SK-N-SH (cell line): ENCODE results near the gene PLEKHD1. TPM values are rescaled to one million over a fixed set of nuclear protein-coding genes. Genes with fewer than 3 reads are reported as not detected.

Experiments used
- CTCF ChIA-PET: fragments of 300-600, 350-600 bp; formaldehyde crosslinking; extraction: SDS; loops from one replicate; lab custom pipeline; 2021; lab: Yijun Ruan, JAX
- POLR2A ChIA-PET: fragments of 350-600 bp; sonication (Branson Sonifier 250); formaldehyde crosslinking; extraction: SDS; loops from one replicate; lab custom pipeline; 2020; ENCODE audit warnings: antibody characterized with exemption, inconsistent platforms; lab: Yijun Ruan, JAX
- DNase-seq: peaks from one replicate; pipeline ENCODE4 v3.0.0; 2012
- H2AFZ ChIP-seq: fragments of 200-600 bp; sonication (generic); 2 replicates; pipeline ENCODE4 v1.8.1; 2016; ENCODE audit warnings: antibody characterized with exemption, mild to moderate bottlenecking, low read depth
- H3F3A ChIP-seq: fragments of 200-600 bp; sonication (generic); replicated peaks from 2 replicates; pipeline ENCODE3; 2016; ENCODE audit warnings: antibody characterized with exemption, mild to moderate bottlenecking; ENCODE audit not compliant: insufficient read depth
- H3K27ac ChIP-seq, 2 experiments: fragments of 200-500 bp in 1 of 2; fragments of 200-600 bp in 1 of 2; sonication (Bioruptor generic) in 1 of 2; sonication (generic), shearing (Covaris generic) in 1 of 2; 2 replicates each; pipeline versions ENCODE4 v1.5.1 to v1.6.1; 2014 to 2016; ENCODE audit warnings: low read depth in 2 of 2, inconsistent platforms in 1 of 2, low read length in 1 of 2, mild to moderate bottlenecking in 1 of 2, mixed read lengths in 1 of 2
- H3K27me3 ChIP-seq: fragments of 200-600 bp; sonication (generic), shearing (Covaris generic); 2 replicates; pipeline ENCODE4 v1.6.1; 2016; ENCODE audit warnings: mixed run types; ENCODE audit not compliant: insufficient read depth
- H3K36me3 ChIP-seq, 2 experiments: fragments of 200-500 bp in 1 of 2; fragments of 200-600 bp in 1 of 2; sonication (Bioruptor generic) in 1 of 2; sonication (generic) in 1 of 2; replicated peaks in 1 of 2; 2 replicates each; pipeline versions ENCODE3 to v1.5.1; 2014 to 2016; ENCODE audit warnings: low read length in 1 of 2, mild to moderate bottlenecking in 1 of 2; ENCODE audit not compliant: insufficient read depth in 2 of 2, control insufficient read depth in 1 of 2
- H3K4me1 ChIP-seq, 2 experiments: fragments of 200-500 bp in 1 of 2; fragments of 200-600 bp in 1 of 2; sonication (Bioruptor generic) in 1 of 2; sonication (generic), shearing (Covaris generic) in 1 of 2; 2 replicates each; pipeline versions ENCODE4 v1.5.1 to v1.6.1; 2014 to 2016; ENCODE audit warnings: low read depth in 1 of 2, low read length in 1 of 2, mixed run types in 1 of 2; ENCODE audit not compliant: insufficient read depth in 2 of 2, control insufficient read depth in 1 of 2
- H3K4me2 ChIP-seq: fragments of 200-600 bp; sonication (generic), shearing (Covaris generic); 2 replicates; pipeline ENCODE4 v1.6.1; 2017; ENCODE audit warnings: mixed run types
- H3K4me3 ChIP-seq, 2 experiments: fragments of 200-500 bp in 1 of 2; fragments of 200-600 bp in 1 of 2; sonication (Bioruptor generic) in 1 of 2; sonication (generic), shearing (Covaris generic) in 1 of 2; 2 replicates each; pipeline versions ENCODE4 v1.5.1 to v1.8.1; 2014 to 2016; ENCODE audit warnings: low read depth in 2 of 2, inconsistent platforms in 1 of 2, low read length in 1 of 2, mild to moderate bottlenecking in 1 of 2, mixed read lengths in 1 of 2, moderate library complexity in 1 of 2
- H3K79me2 ChIP-seq: fragments of 200-600 bp; sonication (generic); 2 replicates; pipeline ENCODE4 v1.8.1; 2017; ENCODE audit warnings: mild to moderate bottlenecking; ENCODE audit not compliant: insufficient read depth
- H3K9ac ChIP-seq: fragments of 200-600 bp; sonication (generic); 2 replicates; pipeline ENCODE4 v1.6.1; 2017; ENCODE audit warnings: mixed run types
- H3K9me2 ChIP-seq: fragments of 200-600 bp; sonication (generic); 2 replicates; pipeline ENCODE4 v1.6.1; 2017; ENCODE audit warnings: mixed run types
- H3K9me3 ChIP-seq: fragments of 200-600 bp; sonication (generic); 2 replicates; pipeline ENCODE4 v1.6.1; 2017; ENCODE audit warnings: mixed run types, mild to moderate bottlenecking, moderate library complexity
- H4K20me1 ChIP-seq: fragments of 200-600 bp; sonication (generic); 2 replicates; pipeline ENCODE4 v1.6.1; 2017; ENCODE audit warnings: mild to moderate bottlenecking, mixed run types; ENCODE audit not compliant: insufficient read depth
- CTCF ChIP-seq: fragments of 200-600 bp; sonication (generic); IDR thresholded peaks from 2 replicates; pipeline ENCODE4 v1.6.1; 2017; ENCODE audit warnings: antibody characterized with exemption, mild to moderate bottlenecking, moderate library complexity
- FOSL2 ChIP-seq: IDR thresholded peaks from 2 replicates; pipeline ENCODE4 v1.4.0; 2012; ENCODE audit warnings: low read depth, mild to moderate bottlenecking, moderate library complexity, borderline replicate concordance
- IRF3 ChIP-seq: fragments of 150-350 bp; IDR thresholded peaks from 2 replicates; pipeline ENCODE4 v1.6.1; 2016; ENCODE audit warnings: mild to moderate bottlenecking, low read depth, low read length
- JUND ChIP-seq: IDR thresholded peaks from 2 replicates; pipeline ENCODE4 v1.4.0; 2012
- MEF2A ChIP-seq: IDR thresholded peaks from 2 replicates; pipeline ENCODE4 v1.4.0; 2012; ENCODE audit warnings: low read depth, borderline replicate concordance
- NFIC ChIP-seq: IDR thresholded peaks from 2 replicates; pipeline ENCODE4 v1.4.0; 2012; ENCODE audit warnings: borderline replicate concordance
- RAD21 ChIP-seq: IDR thresholded peaks from 2 replicates; pipeline ENCODE4 v1.6.1; 2012; ENCODE audit warnings: mild to moderate bottlenecking, low read length
- RCOR1 ChIP-seq: fragments of 150-350 bp; IDR thresholded peaks from 2 replicates; pipeline ENCODE4 v1.6.1; 2017; ENCODE audit warnings: antibody characterized with exemption, low read length
- RFX5 ChIP-seq: IDR thresholded peaks from 2 replicates; pipeline ENCODE4 v1.6.1; 2012; ENCODE audit warnings: mild to moderate bottlenecking, improper control_type of control experiment, low read length
- SIN3A ChIP-seq: IDR thresholded peaks from 2 replicates; pipeline ENCODE4 v1.6.1; 2012; ENCODE audit warnings: low read depth, mild to moderate bottlenecking, low read length, moderate library complexity, borderline replicate concordance
- SMC3 ChIP-seq: IDR thresholded peaks from 2 replicates; pipeline ENCODE4 v1.6.1; 2012; ENCODE audit warnings: low read depth, low read length, improper control_type of control experiment
- TEAD4 ChIP-seq: IDR thresholded peaks from 2 replicates; pipeline ENCODE4 v1.4.0; 2012; ENCODE audit warnings: mild to moderate bottlenecking, borderline replicate concordance; ENCODE audit not compliant: insufficient read depth
- WGBS: methylation state at CpG from one replicate; pipeline ENCODE4 v1.1.6; 2017; ENCODE audit warnings: low lambda C conversion rate; 5-methylcytosine and 5-hydroxymethylcytosine counted together
- polyA plus RNA-seq, 3 experiments: library from polyadenylated mRNA; depleted of rRNA; stranded (reverse); fragments of >200 nt; gene quantifications; 2 replicates each; pipeline ENCODE4 v1.2.3, GENCODE V29; 2012

The PLEKHD1 gene
- polyA plus RNA-seq, 1 of the 3 experiments (the other 2 are of a cell fraction), result 0.05 TPM

- Histone ChIP-seq H3K79me2 (no peaks in the 10 kb centered on the region), H3K4me2 (peak overlapping the region; percentile 90), H3K27me3 (peaks cover 16% of the 10 kb centered on the region; the same call in 1 of the 2 replicates), H3K9me3 (no peaks in the 10 kb centered on the region), H3F3A (no peaks in the 10 kb centered on the region), H4K20me1 (no peaks in the 10 kb centered on the region), H3K4me3 (peak overlapping the region; percentile 43 to 58; a peak in 1 of 4 replicates), H3K27ac (no peak overlapping the region), H3K36me3 (no peaks in the 10 kb centered on the region), H3K9ac (no peak overlapping the region), H3K4me1 (peaks cover 0 to 2% of the 10 kb centered on the region in 2 experiments; a peak in 1 of 4 replicates), H3K9me2 (no peaks in the 10 kb centered on the region), H2AFZ (peak overlapping the region; percentile 78; the same call in 1 of the 2 replicates)
- DNase-seq, result no peak
- 36% methylated on average over 5 of the region's 5 CpGs for WGBS
- POLR2A ChIA-PET, result interaction anchor here (1.6 kb wide), 1 partner anchor 27 kb away, joined by 3 read pairs; no protein-coding TSS in a partner anchor
- CTCF ChIA-PET, result interaction anchor here (0.6 to 12.6 kb wide), 39 partner anchors 10 to 1215 kb away, joined by 3 to 368 read pairs (median 4); partner anchors contain the start of gene SUSD6
- TF ChIP-seq MEF2A (no peak), TEAD4 (no peak), RAD21 (no peak), NFIC (no peak)
These were observed 90.4 kb downstream of the PLEKHD1 start for GRCh38 chr14:69574954-69575295.

- H2AFZ ChIP-seq, result no peak overlapping the region
- H3K9me3 ChIP-seq, result no peaks in the 10 kb centered on the region
- no peak overlapping the region for H3K4me2 ChIP-seq
- no peaks in the 10 kb centered on the region for H4K20me1 ChIP-seq
- H3K9me2 ChIP-seq, result no peaks in the 10 kb centered on the region
- peaks cover 6% of the 10 kb centered on the region; the same call in 1 of the 2 replicates for H3K27me3 ChIP-seq
- ChIA-PET POLR2A (no interaction called here), CTCF (interaction anchor here (0.6 to 12.6 kb wide), 12 partner anchors 8 to 445 kb away, joined by 3 to 368 read pairs (median 5); no protein-coding TSS in a partner anchor)
- 31% methylated on average over 2 of the region's 2 CpGs for WGBS
- no peaks in the 10 kb centered on the region; a peak in 1 of 4 replicates for H3K4me1 ChIP-seq
- H3K27ac ChIP-seq, result no peak overlapping the region
- TF ChIP-seq JUND (no peak), RFX5 (no peak), FOSL2 (no peak), IRF3 (no peak), RCOR1 (no peak), SMC3 (no peak), SIN3A (no peak)
- no peaks in the 10 kb centered on the region for H3K79me2 ChIP-seq
- no peak overlapping the region for H3K9ac ChIP-seq
- no peak overlapping the region for H3K4me3 ChIP-seq
- no peaks in the 10 kb centered on the region for H3K36me3 ChIP-seq
- no peaks in the 10 kb centered on the region for H3F3A ChIP-seq
- no peak for DNase-seq
These were observed 94.9 kb downstream of the PLEKHD1 start for GRCh38 chr14:69579476-69579875.

- DNase-seq, result peak; percentile 40
- CTCF ChIA-PET, result interaction anchor here (0.6 to 12.6 kb wide), 14 partner anchors 9 to 445 kb away, joined by 3 to 368 read pairs (median 4); no protein-coding TSS in a partner anchor
These were observed 95.6 kb downstream of the PLEKHD1 start for GRCh38 chr14:69580009-69580577.

More at GRCh38 chr14:69580009-69580577, 95.6 kb downstream of the PLEKHD1 start:
- H3K4me3 ChIP-seq, result no peak overlapping the region
- H3K79me2 ChIP-seq, result no peaks in the 10 kb centered on the region
- no peak overlapping the region for H3K9ac ChIP-seq
- H3K36me3 ChIP-seq, result no peaks in the 10 kb centered on the region
- H2AFZ ChIP-seq, result no peak overlapping the region
- H3K27ac ChIP-seq, result no peak overlapping the region
- H3K4me1 ChIP-seq, result no peaks in the 10 kb centered on the region
- no peaks in the 10 kb centered on the region for H3K9me2 ChIP-seq
- peaks cover 6% of the 10 kb centered on the region; the same call in 1 of the 2 replicates for H3K27me3 ChIP-seq
- H3K4me2 ChIP-seq, result no peak overlapping the region
- POLR2A ChIA-PET, result no interaction called here
- H4K20me1 ChIP-seq, result no peaks in the 10 kb centered on the region
- WGBS, result 47% methylated on average over 6 of the region's 7 CpGs
- no peaks in the 10 kb centered on the region for H3K9me3 ChIP-seq
- no peaks in the 10 kb centered on the region for H3F3A ChIP-seq
- TF ChIP-seq NFIC (no peak), CTCF (peak; percentile 44), SMC3 (0 out of 2 replicates have a peak, but pooled peaks have one; percentile 15), RAD21 (peak; percentile 48)
